Activated CD4-positive, alpha-beta T cell treated with anti-CD3 and anti-CD28 coated beads, Interleukin-2, amount 50 U/mL, for 4 hours (primary cell): ENCODE data around the gene CAPNS1.
"Not testable (repeated sequence)": the region's sequence is repeated elsewhere in the genome, so short reads cannot be mapped to it uniquely, and the experiment has no call there.

ENCODE experiments used
- DNase-seq, 2 experiments: peaks; one replicate each; pipeline ENCODE4 v3.0.0-alpha.2; 2020

The CAPNS1 gene

DNA sequence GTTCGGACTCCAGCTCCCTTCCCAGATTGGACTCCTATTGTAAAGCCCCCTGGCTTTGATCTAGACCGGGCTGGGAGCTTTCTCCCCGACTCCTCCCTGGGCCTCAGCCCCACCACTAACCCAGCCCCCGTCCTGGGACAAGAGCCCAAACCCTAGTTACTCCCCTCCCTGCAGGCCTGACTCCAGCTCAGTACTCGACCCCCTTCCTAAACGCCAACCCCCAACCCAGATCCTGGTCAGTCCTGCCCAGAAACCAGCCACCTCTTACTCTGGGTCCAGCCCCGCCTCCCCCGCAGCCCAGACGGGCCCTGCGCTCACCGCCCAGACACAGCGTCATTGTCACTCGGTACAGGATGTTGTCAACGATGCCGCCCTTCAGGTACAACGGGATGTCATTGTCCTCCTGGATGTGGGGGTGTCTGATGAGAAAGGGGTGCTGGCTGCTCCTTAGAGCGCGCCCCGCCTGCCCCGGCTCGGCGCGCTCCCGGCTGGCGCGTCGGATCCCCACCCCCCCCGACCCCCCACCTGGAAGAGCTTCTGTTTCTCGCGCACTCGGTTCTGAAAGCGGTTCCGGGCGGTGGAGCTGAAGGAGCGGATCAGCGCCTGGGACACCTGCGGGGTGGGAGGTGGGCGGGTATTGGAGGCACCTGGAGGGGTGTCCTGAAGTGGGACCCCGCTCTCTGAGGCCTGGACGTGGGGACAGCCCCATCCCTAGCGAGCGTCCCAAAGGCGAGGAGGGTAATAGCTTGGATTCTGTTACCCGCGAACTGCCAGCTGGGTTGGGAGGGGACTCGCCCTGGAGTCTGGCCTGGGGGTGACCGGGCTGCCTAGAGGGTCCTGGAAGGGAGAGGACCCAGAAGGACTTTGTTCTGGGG is 11.5 kb downstream of the CAPNS1 start:
- DNase-seq: no peak

DNA sequence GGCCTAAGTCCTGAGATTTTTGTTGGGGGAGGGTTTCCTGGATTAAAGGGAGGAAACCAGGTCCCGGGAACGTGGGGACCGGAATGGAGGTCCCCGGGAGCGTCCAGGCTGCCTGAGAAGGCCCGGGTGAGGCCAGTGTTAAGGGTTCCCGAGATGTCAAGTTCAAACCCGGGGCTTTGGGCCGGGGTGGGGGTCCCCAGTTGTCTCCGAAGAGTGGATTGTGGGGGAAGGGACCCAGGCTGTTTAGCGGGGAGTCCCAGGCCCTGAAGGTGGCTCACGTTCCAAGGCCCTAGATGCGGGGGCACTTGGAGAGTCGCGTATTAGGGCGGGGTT is 12.1 kb downstream of the CAPNS1 start:
- DNase-seq: no peak

DNA sequence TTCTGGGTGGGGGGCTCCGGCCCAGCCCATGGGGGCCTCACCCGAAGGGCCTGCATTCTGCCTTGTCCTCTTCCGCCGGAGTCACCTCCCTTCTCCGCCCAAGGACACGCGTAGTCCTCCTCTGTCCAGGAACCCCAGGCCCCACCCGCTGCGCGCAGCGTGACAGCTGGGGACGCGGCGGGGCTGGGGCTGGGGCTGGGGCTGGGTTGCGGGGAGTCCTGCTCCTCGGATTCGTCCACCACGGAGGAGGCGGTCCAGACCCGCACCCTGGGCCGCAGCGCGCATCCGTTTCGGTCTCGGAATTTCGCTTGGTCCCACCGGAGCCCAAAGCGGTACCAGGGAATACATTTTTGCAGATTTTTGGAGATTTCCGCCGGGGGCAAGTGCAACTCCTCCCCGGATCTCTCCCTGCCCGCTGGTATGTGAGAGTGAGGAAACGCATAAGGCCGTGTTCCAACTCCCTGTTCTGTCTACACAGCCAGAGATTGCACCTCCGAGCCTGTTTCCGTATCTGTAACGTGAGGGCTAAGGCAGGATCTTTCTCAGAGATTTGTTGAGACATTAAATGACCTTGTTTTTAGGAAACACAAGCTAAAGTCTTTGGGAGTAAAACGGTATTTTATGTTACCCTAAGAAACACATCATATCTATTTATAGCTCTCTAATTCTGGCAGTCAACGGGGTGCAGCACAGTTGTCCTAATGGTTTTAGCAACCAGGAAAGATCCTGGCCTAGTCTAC is 12.7 kb downstream of the CAPNS1 start, which contains the start of gene COX7A1:
Gene COX7A1 (minus strand): TSS at position 96 of the 740 bp plus-strand sequence. CDS start 40 bp downstream, at position 56.
- DNase-seq: no peak

DNA sequence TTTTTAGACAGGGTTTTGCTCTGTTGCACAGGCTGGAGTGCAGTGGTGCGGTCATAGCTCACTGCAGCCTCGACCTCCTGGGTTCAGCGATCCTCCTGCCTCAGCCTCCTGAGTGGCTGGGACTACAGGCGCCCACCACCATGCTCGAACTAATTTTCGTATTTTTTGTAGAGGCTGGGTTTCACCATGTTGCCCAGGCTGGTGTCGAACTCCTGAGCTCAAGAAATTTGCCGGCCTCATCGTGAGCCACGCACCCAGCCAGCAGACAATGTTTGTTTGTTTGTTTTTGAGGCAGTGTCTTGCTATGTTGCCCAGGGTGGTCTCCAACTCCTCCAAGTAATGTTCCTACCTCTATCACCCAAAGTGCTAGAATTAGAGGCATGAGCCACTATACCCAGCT is 13.3 kb downstream of the CAPNS1 start:
- DNase-seq: no peak

DNA sequence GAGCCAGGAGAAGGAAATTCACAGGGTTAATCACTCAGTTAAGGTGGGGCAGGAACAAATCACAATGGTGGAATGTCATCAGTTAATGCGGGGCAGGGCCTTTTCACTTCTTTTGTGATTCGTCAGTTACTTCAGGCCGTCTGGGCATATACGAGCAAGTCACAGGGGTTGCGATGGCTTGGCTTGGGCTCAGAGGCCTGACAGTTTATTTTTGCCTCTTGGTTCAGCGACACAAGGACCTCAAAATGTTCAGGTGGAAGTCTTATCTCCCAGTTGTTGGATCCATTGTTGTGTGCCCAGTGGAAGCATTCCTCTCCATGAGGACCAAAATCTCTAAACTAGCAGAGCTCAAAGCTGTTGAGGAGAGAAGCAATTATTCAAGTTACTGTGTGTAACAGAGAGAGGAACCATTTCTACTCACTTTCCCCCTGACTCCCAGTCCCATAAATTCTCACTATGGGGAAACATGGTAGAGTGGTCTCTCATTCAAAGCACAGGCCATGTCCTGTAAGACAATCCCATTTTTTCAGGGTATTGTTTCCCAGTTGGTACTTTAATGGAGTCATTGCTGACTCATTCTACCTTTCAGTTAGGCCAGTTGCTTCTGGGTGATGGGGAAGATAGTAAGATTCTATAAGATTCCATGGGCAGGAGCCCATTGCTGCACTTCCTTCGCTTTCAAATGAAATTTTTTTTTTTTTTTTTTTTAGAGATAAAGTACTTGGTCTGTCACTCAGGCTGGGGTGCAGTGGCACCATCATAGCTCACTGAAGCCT is 21.1 kb downstream of the CAPNS1 start:
- DNase-seq: no peak

DNA sequence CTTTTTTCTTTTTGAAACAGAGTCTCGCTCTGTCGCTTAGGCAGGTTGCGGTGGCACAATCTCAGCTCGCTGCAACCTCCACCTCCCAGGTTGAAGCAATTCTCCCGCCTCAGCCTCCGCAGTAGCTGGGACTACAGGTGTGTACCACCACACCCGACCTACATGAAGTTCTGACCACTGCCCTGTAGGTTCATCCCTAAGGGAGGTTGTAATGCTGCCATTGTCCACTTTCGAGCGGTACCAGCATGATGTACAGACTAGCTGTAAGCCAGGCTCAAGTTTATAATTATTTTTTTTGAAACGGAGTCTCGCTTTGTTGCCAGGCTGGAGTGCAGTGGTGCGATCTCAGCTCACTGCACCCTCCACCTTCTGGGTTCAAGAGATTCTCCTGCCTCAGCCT is 23.9 kb downstream of the CAPNS1 start:
- DNase-seq: no peak

DNA sequence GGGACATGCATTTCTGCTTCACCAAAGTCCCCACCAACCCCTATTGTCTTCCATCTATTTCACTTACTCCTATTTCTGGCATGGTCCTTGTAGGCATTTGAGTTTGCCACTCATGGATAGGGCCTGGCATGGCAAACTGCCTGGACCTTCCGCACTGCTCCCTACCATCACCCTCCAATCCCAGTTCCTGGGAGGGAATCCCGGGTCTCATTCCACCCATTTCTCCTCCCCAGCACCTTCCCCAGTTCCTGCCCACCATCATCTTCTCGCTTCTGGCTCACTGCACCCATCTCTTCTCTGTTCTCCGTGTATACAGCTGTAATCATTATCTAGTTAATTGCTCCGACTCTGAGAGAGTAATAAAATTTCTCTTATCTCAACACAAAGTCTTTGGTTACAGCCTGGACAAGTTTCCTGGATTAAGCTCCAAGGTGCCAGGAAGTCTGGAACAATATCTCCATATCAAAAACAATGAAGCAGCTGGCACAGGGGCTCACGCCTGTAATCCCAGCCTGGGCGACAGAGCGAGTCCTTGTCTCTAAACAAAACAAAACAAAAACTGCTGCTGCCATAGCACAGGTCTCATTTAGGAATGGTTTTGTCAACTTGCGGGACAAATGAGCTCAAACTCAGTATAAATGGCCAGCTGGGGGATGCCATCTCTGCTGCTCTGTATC is 29.4 kb downstream of the CAPNS1 start:
- DNase-seq: no peak

DNA sequence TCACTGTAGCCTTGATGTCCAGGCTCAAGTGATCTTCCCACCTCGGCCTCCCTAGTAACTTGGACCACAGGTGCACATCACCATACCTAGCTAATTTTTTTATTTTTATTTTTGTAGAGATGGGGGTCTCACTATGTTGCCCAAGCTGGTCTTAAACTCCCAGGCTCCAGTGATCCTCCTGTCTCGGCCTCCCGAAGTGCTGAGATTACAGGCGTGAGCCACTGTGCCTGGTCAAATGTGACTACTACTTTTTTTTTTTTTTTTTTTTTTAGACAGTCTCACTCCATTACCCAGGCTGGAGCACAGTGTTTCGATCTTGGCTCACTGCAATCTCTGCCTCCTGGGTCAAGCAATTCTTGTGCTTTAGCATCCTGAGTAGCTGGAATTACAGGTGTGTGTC is 33.0 kb downstream of the CAPNS1 start:
- DNase-seq: no peak

DNA sequence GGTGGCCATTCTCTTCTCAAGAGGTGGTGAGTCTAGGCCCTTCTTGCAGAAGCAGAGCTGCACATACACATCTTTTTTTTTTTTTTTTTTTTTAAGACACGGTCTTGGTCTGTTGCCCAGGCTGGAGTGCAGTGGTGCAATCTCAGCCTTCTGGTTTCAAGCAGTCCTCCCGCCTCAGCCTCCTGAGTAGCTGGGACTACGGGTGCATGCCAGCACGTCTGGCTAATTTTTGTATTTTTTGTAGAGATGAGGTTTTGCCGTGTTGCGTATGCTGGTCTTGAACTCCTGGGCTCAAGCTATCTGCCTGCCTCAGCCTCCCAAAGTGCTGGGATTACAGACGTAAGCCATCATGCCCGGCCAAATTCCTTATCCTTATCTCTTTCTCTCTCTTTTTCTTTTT is 34.0 kb downstream of the CAPNS1 start:
- not testable (repeated sequence) for DNase-seq

DNA sequence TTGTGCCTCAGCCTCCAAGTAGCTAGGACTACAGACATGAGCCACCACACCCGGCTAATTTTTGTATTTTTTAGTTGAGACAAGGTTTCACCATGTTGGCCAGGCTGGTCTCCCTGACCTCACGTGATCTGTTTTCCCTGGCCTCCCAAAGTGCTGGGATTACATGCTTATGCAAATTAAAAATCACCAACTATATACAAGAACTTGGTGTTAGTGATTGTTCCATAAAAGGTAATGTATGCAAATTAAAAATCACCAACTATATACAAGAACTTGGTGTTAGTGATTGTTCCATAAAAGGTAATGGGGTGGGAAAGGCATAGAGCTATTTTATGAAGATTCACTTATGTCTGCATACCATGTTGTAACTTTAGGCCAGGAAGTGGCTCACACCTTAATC is 39.2 kb downstream of the CAPNS1 start:
- not testable (repeated sequence) for DNase-seq

DNA sequence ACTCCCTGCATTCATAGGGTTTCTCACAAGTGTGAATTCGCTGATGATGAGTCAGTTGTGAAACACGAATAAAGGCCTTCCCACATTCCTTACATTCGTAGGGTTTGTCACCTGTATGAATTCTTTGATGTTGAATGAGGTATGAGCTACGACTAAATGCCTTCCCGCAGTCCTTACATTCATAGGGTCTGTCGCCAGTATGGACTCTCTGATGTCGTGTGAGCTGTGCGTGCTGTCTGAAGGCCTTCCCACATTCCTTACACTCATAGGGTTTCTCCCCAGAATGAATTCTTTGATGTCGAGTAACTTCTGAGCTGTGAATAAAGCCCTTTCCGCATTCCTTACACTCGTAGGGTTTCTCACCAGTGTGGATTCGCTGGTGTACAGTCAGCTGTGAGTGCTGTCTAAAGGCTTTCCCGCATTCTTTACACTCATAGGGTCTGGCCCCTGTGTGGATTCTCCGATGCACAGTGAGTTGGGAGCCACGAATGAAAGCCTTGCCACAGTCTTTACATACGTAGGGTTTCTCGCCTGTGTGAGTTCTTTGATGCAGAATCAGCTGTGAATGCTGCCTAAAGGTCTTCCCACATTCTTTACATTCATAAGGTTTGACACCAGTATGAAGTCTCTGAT is 42.9 kb downstream of the CAPNS1 start:
- DNase-seq: no peak

DNA sequence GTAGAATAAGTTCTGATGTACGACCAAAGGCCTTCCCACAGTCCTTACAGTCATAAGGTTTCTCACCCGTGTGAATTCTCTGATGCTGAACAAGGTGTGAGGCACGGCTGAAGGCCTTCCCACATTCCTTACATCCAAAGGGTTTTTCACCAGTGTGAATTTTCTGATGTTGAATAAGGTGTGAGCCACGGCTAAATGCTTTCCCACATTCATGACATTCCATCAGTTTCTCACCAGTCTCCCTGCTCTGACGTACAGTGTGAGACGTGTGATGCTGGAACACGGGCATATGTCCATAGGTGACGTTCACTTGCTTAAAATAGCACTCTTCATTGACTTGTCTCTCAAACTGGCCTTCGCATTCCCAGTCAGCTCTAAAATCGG is 43.4 kb downstream of the CAPNS1 start:
- DNase-seq: no peak

DNA sequence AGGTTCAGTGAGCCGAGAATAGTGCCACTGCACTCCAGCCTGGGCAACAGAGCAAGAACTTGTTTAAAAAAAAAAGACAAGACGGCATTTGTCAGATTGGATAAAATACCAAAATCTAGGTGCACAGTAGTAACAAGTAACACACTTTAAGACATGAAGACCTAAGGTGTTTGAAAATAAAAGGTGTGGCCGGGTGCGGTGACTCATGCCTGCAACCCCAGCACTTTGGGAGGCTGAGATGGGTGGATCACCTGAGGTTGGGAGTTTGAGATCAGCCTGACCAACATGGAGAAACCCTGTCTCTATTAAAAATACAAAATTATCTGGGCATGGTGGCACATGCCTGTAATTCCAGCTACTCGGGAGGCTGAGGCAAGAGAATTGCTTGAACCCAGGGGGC is 46.9 kb downstream of the CAPNS1 start:
- DNase-seq: not testable (repeated sequence)

DNA sequence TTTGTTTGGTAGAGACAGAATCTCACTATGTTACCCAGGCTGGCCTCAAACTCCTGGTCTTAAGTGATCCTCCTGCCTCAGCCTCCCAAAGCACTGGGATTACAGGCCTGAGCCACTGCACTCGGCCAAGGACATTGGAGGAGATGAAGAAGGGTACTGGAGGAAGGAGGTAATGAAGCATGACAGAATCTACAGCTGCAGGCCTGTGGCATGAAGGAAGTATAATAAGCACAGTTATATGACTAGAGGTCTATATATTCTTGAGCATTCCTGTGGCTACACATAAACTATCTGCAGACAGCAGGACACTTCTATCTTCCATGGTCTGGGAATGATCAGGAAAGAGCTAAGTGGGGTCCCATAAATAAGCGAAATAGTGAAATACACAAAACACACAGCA is 56.4 kb downstream of the CAPNS1 start:
- no peak for DNase-seq

DNA sequence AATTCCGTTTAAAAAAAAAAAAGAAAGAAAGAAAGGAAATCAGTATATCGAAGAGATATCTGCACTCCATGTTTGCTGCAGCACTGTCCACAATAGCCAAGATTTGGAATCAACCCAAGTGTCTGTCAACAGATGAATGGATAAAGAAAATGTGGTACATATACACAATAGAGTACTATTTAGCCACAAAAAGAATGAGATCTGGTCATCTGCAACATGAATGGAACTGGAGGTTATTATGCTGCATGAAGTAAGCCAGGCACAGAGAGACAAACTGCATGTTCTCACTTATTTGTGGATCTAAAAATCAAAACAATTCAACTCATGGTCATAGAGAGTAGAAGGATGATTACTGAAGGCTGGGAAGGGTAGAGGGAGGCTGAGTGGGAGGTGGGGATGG is 58.3 kb downstream of the CAPNS1 start:
- no peak for DNase-seq
